GM12873 (cell line): ENCODE measurements around the gene S100A16.

ENCODE experiments used
- CTCF ChIP-seq: IDR thresholded peaks from 2 replicates; pipeline ENCODE4 v1.5.1; 2012; ENCODE audit warnings: low read depth, mild to moderate bottlenecking, moderate library complexity, low read length, control low read depth; ENCODE audit not compliant: insufficient read depth; ENCODE audit errors: missing control alignments

The S100A16 gene

DNA sequence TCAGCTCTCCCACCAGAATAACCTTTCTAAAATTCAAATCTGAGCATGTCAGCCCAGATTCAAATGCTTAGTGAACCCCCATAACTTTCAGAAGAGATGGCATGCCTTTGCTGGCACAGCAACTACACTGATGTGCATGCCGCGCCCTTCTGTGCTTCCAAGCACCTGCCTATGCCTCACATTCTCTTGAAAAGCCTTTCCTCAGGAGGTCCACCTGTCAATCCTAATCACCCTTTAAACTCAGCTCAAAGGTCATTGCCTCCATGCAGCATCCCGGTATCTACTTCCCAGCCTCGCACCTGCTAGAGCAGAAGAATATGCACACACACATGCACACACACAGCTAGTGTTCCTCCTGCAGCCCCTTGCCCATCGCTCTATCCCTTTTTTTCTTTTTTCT, 42.1 kb downstream of the S100A16 start:
- TF ChIP-seq CTCF = no peak

DNA sequence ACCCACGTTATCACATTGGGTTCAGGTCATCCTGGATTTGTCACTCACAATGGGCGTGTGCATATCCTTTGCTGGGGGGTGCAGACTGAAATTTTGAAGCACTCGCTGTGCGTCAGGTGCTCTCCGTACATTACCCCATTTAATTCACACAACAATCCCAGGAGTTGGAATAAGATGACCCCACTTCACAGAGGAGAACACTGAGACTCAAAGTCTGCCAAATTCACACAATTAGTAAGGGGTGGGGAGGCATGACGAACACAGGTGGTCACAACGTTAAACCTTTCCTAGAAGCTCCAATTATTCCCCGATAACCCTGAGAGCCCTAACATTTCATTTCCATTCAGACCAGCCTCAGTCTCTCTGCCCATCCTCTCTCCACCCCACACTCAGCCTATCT, 43.5 kb downstream of the S100A16 start:
- no peak for TF ChIP-seq CTCF

- TF ChIP-seq CTCF = peak; percentile 99
Measured at GRCh38 chr1:153568367-153569099, 44.4 kb downstream of the S100A16 start.

GRCh38 chr1:153567621-153568366, 45.1 kb downstream of the S100A16 start:
- TF ChIP-seq CTCF = no peak

- no peak for TF ChIP-seq CTCF
Measured at GRCh38 chr1:153566414-153567371, 46.2 kb downstream of the S100A16 start.

DNA sequence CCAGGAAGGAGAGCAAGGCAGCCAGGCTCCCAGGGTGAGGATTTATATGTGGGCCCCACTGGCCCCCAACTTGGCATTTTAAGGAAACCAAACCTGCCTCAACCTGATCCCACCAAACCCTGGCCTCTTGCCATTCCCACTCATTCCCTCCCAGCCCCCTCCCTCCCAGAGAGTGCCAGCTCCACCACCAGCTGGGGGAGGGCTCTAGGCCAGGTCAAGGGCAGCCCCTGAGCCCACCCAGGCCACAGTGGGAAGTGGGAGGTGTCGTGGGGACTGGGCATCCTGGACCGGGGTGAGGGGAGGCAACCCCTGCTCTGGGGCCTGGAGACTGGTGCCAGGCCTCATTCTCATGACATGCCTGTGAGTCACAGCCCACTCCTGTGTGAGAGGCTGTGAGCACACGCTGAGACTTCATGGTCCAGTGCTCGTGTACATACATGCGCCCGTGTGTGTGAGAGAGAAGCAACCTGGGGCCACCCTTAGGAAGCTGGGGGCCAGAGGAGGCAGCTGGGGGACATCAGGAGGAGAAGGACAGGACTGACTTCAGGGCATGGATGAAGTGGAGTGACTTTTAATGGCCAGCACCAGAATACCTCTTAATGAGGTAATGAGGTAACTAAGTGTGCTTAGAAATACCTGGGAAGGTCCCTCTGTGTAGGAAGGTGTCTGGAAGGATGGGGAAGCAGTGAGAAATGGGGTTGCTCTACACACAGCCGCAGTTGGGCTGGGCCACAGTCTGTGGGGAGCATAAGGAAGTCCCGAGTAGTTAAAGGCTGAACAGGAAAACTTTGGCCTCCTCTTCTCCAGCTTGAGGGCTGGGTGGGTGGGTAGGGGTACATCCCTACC, 47.2 kb downstream of the S100A16 start, which contains the start of gene S100A2:
TSS of gene S100A2 (minus strand) at position 316 of the 846 bp plus-strand sequence. CDS start 1,967 bp downstream, outside the sequence.
- TF ChIP-seq CTCF = no peak
